ENCODE results near the gene CDYL2.

GRCh38 chr16:80663078-80663477 is 141.3 kb downstream of the CDYL2 start:
- no peak for TF ChIP-seq CTCF (IDR thresholded peaks at IDR 0.05; ENCODE audit: insufficient read depth, low read depth, low read length)
- TF ChIP-seq EZH2 (IDR thresholded peaks at IDR 0.05; ENCODE audit: insufficient read depth, low read length) = no peak
